ENCODE measurements around the gene TRPM2. TPM values are rescaled to one million over a fixed set of nuclear protein-coding genes. Genes with fewer than 3 reads are reported as not detected.

TRPM2 gene
- total and polyA plus RNA-seq, 2 of the 4 experiments (the other 2 are of a cell fraction), result not detected

DNA sequence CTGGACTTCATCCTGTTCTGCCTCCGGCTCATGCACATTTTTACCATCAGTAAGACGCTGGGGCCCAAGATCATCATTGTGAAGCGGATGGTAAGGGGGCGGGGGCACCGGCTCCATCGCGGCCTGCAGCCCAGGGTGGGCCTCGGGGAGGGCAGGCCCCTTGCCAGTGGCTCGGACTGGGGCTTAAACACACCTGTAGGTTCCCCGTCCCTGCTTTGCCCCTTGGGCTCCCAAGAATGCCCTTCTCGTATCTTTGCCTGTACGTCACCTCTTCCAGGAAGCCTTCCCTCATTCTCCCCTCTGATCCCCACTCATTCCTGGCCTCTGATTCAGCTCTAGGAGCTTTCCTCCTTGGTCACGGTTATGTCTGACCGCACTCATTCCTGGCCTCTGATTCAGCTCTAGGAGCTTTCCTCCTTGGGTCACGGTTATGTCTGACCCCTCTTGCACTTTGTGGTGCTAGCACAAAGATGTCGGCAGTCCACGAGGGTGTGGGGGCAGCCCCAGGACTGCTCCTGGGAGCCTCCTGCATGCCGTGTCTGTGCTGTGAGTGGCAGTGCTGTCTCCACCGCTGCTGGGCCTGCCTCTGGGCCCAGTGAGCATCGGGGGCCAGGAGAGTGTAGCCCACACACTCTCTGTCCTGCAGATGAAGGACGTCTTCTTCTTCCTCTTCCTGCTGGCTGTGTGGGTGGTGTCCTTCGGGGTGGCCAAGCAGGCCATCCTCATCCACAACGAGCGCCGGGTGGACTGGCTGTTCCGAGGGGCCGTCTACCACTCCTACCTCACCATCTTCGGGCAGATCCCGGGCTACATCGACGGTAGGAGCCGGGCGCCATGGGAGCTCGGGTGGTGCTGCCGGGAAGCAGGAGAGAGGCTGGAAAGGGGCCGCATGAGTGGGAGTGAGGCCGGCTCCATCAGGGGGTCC is 52.8 kb downstream of the TRPM2 start:
- ATAC-seq (ENCODE audit: low read depth) (no peak; the same call in 1 of the 2 replicates), DNase-seq (no peak)
- Histone ChIP-seq H4K8ac (ENCODE audit: low read depth in 2 of 2, low read length in 2 of 2) (no peak overlapping the region), H2BK15ac (ENCODE audit: low read depth, low read length) (no peak overlapping the region), H4K20me1 (ENCODE audit: insufficient read depth, low read length) (no peaks in the 10 kb centered on the region), H3K79me1 (ENCODE audit: low read depth in 1 of 2, low read length in 2 of 2) (no peaks in the 10 kb centered on the region), H3K4me2 (ENCODE audit: low read depth, low read length) (no peak overlapping the region), H3K9me3 (ENCODE audit: control insufficient read depth, insufficient read depth, low read length) (peaks cover 22% of the 10 kb centered on the region), H2BK5ac (ENCODE audit: low read depth, low read length, poor library complexity, severe bottlenecking) (no peak overlapping the region), H3K4me1 (ENCODE audit: control insufficient read depth, insufficient read depth, low read length) (no peaks in the 10 kb centered on the region), H3K56ac (ENCODE audit: extremely low read depth, insufficient read depth, low read length) (no peak overlapping the region), H3K36me3 (ENCODE audit: control insufficient read depth, insufficient read depth, low read length) (no peaks in the 10 kb centered on the region), H3K4ac (ENCODE audit: low read depth, low read length) (no peak overlapping the region), H3K27ac (ENCODE audit: insufficient read depth, low read length) (no peak overlapping the region), H3K18ac (ENCODE audit: low read depth, low read length) (no peak overlapping the region), H3K27me3 (ENCODE audit: control insufficient read depth, insufficient read depth, low read length) (no peaks in the 10 kb centered on the region), H4K5ac (ENCODE audit: low read depth, low read length) (no peak overlapping the region), H2AK5ac (ENCODE audit: low read depth, low read length) (no peak overlapping the region), H3K9me1 (ENCODE audit: insufficient read depth, low read length) (no peaks in the 10 kb centered on the region), H2BK20ac (ENCODE audit: low read depth, low read length) (no peak overlapping the region), H3K14ac (replicated peaks; ENCODE audit: low read depth, low read length) (no peak overlapping the region), H3K9ac (ENCODE audit: low read depth, low read length) (no peak overlapping the region), H2AK9ac (replicated peaks; ENCODE audit: low read depth, low read length, poor library complexity) (no peak overlapping the region), H3K4me3 (ENCODE audit: insufficient read depth, low read depth, low read length) (no peak overlapping the region), H2AFZ (replicated peaks; ENCODE audit: low read length, poor library complexity) (no peak overlapping the region), H2BK120ac (ENCODE audit: low read depth, low read length) (no peak overlapping the region), H4K91ac (ENCODE audit: insufficient read depth, low read depth, low read length) (no peak overlapping the region), H3K23ac (ENCODE audit: low read depth, low read length) (no peak overlapping the region)
- WGBS, 2 experiments (ENCODE audit: extremely low coverage in 2 of 2, insufficient read length in 1 of 2), result 77% methylated on average over 25 of the region's 37 CpGs; no CpG with 5 or more reads in 1 of the 2 experiments
- POLR2A ChIA-PET (ENCODE audit: unreplicated experiment), result no interaction called here
- no peak for TF ChIP-seq FOS (IDR thresholded peaks at IDR 0.05; ENCODE audit: low read depth, low read length)
- no peak for TF ChIP-seq USF2 (IDR thresholded peaks at IDR 0.05; ENCODE audit: low read depth, low read length)
- no peak for TF ChIP-seq CEBPB (IDR thresholded peaks at IDR 0.05; ENCODE audit: low read depth, low read length)
- BruUV-seq (replicated peaks), result no TSS peak
- CTCF ChIA-PET, result no interaction called here
- in situ Hi-C loops (cut with MboI; ENCODE audit: low sequenced_read_pairs), result no loop called here
- dilution Hi-C loops (cut with HindIII; ENCODE audit: low sequenced_read_pairs, unreplicated experiment), result no loop called here
- intact Hi-C loops (cut with micrococcal nuclease), result no loop called here

Data from IMR-90 (cell line).